ENCODE data around the gene ATPAF2.

DNA sequence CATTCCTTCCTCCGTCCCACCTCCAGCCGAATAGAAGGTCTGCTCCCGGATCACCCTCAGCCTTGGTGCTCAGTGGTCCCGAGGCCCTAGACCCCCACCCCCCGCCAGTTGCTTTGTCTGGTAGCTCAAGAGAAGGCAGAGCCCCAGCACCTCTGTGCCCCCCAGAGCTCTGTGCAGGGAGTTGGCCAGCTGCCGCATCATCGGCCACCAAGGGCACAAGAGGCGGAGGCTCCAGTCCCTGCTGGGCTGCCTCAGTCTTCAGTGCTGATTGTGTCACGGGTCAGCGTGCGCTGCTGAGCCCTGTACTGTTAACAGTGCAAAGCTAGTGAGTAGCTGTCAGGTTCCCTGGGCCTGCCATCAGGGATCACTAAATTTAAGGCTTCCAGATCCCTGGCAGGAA is 26.6 kb upstream of the ATPAF2 start:
- TF ChIP-seq, protein P1, sequence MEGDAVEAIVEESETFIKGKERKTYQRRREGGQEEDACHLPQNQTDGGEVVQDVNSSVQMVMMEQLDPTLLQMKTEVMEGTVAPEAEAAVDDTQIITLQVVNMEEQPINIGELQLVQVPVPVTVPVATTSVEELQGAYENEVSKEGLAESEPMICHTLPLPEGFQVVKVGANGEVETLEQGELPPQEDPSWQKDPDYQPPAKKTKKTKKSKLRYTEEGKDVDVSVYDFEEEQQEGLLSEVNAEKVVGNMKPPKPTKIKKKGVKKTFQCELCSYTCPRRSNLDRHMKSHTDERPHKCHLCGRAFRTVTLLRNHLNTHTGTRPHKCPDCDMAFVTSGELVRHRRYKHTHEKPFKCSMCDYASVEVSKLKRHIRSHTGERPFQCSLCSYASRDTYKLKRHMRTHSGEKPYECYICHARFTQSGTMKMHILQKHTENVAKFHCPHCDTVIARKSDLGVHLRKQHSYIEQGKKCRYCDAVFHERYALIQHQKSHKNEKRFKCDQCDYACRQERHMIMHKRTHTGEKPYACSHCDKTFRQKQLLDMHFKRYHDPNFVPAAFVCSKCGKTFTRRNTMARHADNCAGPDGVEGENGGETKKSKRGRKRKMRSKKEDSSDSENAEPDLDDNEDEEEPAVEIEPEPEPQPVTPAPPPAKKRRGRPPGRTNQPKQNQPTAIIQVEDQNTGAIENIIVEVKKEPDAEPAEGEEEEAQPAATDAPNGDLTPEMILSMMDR (conservative IDR thresholded peaks at IDR 0.05 in 1 of 2, IDR thresholded peaks at IDR 0.05 in 1 of 2; ENCODE audit: extremely low read depth in 1 of 2, insufficient read depth in 1 of 2, low read depth in 1 of 2, low read length in 2 of 2): no peak
- TF ChIP-seq EZH2 (IDR thresholded peaks at IDR 0.05; ENCODE audit: borderline replicate concordance, low read length): no peak
